ENCODE measurements around the gene POLD2.

DNA sequence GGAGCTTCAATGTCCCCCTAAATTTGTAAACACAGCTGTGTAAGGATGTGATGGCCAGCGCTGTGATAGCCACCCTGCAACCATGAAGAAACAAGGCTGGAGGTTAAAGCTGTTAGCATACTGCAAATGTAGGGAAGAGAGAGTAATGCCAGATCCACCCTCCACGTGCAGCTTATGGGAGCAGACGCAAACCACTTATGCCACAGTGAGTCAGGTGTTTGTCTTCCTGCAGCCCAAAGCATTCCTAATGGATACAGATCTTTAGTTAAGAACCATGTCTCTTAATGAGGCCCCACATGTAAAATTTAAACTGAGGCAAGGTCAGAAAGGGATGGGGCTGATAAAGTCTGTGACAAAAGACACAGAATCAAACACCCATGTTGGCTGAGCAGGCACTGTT lies 31.4 kb upstream of the POLD2 start:
- TF ChIP-seq, protein P1, sequence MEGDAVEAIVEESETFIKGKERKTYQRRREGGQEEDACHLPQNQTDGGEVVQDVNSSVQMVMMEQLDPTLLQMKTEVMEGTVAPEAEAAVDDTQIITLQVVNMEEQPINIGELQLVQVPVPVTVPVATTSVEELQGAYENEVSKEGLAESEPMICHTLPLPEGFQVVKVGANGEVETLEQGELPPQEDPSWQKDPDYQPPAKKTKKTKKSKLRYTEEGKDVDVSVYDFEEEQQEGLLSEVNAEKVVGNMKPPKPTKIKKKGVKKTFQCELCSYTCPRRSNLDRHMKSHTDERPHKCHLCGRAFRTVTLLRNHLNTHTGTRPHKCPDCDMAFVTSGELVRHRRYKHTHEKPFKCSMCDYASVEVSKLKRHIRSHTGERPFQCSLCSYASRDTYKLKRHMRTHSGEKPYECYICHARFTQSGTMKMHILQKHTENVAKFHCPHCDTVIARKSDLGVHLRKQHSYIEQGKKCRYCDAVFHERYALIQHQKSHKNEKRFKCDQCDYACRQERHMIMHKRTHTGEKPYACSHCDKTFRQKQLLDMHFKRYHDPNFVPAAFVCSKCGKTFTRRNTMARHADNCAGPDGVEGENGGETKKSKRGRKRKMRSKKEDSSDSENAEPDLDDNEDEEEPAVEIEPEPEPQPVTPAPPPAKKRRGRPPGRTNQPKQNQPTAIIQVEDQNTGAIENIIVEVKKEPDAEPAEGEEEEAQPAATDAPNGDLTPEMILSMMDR (conservative IDR thresholded peaks at IDR 0.05 in 1 of 2, IDR thresholded peaks at IDR 0.05 in 1 of 2; ENCODE audit: low read depth in 1 of 2, low read length in 2 of 2), result no peak
- no peak for TF ChIP-seq EZH2 (IDR thresholded peaks at IDR 0.05; ENCODE audit: low read length, missing control alignments)
